DOHH2 (cell line): ENCODE data around the gene TSKU.
A peak's percentile ranks its signal among the peaks of the same experiment; 100 is the strongest.

Source experiments
- EZH2phosphoT487 ChIP-seq: fragments of 200-600 bp; sonication (generic); IDR thresholded peaks from 2 replicates; pipeline ENCODE4 v1.6.1; 2017; ENCODE audit warnings: borderline replicate concordance, mild to moderate bottlenecking, antibody characterized with exemption, low read length, moderate library complexity, mixed read lengths
- TF ChIP-seq, protein P1 (sequence below): fragments of 200-600 bp; sonication (generic); IDR thresholded peaks from one replicate; pipeline ENCODE4 v1.5.1; 2014; ENCODE audit warnings: antibody characterized with exemption, mild to moderate bottlenecking, low read depth, low read length; ENCODE audit not compliant: poor library complexity, severe bottlenecking

DNA sequence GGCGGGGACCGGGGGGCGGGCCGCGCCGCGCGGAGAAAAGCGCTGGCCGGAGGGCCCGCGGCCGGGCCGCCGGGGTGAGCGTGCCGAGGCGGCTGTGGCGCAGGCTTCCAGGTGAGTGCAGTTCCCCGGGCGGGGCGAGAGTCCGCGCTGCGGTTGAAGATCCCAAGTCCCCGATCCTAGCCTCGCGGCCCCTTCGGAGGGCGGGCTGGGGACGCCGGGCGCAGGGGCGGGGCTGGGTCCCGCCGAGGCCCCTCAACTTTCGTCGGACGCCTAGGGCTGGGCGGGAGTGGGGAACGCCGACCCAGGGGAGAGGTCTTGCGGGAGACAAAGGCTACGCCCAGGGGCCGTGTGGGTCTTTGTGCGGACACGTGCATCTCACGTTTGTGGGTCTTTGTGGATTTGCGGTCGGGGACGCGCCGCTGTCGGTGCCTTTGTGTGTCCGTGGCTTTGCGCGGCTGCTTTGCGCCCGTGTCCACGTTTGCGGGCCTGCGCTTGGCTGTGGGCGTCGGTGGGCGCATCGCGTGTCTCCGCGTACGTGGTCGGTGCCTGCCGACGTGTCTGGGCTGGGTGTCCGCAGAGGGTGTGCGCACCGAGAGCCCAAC, at the start of gene TSKU:
- TF ChIP-seq, protein P1, sequence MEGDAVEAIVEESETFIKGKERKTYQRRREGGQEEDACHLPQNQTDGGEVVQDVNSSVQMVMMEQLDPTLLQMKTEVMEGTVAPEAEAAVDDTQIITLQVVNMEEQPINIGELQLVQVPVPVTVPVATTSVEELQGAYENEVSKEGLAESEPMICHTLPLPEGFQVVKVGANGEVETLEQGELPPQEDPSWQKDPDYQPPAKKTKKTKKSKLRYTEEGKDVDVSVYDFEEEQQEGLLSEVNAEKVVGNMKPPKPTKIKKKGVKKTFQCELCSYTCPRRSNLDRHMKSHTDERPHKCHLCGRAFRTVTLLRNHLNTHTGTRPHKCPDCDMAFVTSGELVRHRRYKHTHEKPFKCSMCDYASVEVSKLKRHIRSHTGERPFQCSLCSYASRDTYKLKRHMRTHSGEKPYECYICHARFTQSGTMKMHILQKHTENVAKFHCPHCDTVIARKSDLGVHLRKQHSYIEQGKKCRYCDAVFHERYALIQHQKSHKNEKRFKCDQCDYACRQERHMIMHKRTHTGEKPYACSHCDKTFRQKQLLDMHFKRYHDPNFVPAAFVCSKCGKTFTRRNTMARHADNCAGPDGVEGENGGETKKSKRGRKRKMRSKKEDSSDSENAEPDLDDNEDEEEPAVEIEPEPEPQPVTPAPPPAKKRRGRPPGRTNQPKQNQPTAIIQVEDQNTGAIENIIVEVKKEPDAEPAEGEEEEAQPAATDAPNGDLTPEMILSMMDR: no peak
- TF ChIP-seq EZH2phosphoT487: peak; percentile 69; the same call in 1 of the 2 replicates
